DOHH2 (cell line): Measurements from ENCODE around the gene KCNH5.
"Not testable (repeated sequence)": the region's sequence is repeated elsewhere in the genome, so short reads cannot be mapped to it uniquely, and the experiment has no call there.

Source experiments
- H3F3A ChIP-seq: fragments of 200-600 bp; sonication (generic), shearing (Covaris generic); 2 replicates; pipeline ENCODE4 v1.6.0; 2016; ENCODE audit warnings: antibody characterized with exemption, mild to moderate bottlenecking; ENCODE audit not compliant: control insufficient read depth, insufficient read depth
- H3K27ac ChIP-seq: fragments of 200-600 bp; sonication (generic); 2 replicates; pipeline ENCODE4 v1.5.1; 2014; ENCODE audit warnings: low read depth, mild to moderate bottlenecking, low read length, moderate library complexity
- H3K27me3 ChIP-seq: fragments of 200-600 bp; sonication (generic); 2 replicates; pipeline ENCODE4 v1.6.1; 2014; ENCODE audit warnings: mild to moderate bottlenecking, low read length, mixed read lengths; ENCODE audit not compliant: control insufficient read depth
- H3K36me3 ChIP-seq: fragments of 200-600 bp; sonication (generic); 2 replicates; pipeline ENCODE4 v1.6.1; 2014; ENCODE audit warnings: mild to moderate bottlenecking, low read length, moderate library complexity, mixed read lengths; ENCODE audit not compliant: control insufficient read depth
- H3K4me1 ChIP-seq: fragments of 200-600 bp; sonication (generic); 2 replicates; pipeline ENCODE4 v1.6.1; 2014; ENCODE audit warnings: mild to moderate bottlenecking, low read length, mixed read lengths; ENCODE audit not compliant: control insufficient read depth
- H3K4me2 ChIP-seq: fragments of 200-600 bp; sonication (generic); 2 replicates; pipeline ENCODE4 v1.6.0; 2014; ENCODE audit warnings: mild to moderate bottlenecking, low read length, moderate library complexity
- H3K4me3 ChIP-seq: fragments of 200-600 bp; sonication (generic); 2 replicates; pipeline ENCODE4 v1.5.1; 2014; ENCODE audit warnings: mild to moderate bottlenecking, low read length, mixed read lengths
- H3K79me2 ChIP-seq: fragments of 200-600 bp; sonication (generic); 2 replicates; pipeline ENCODE4 v1.6.1; 2014; ENCODE audit warnings: mild to moderate bottlenecking, low read length, mixed read lengths; ENCODE audit not compliant: control insufficient read depth
- H3K9me2 ChIP-seq: fragments of 200-600 bp; sonication (generic); replicated peaks from 2 replicates; pipeline ENCODE4 v1.6.1; 2014; ENCODE audit warnings: mild to moderate bottlenecking, low read length, mixed read lengths; ENCODE audit not compliant: control insufficient read depth
- H3K9me3 ChIP-seq: fragments of 200-600 bp; sonication (generic); 2 replicates; pipeline ENCODE4 v1.6.1; 2014; ENCODE audit warnings: antibody characterized with exemption, low read length, mixed read lengths; ENCODE audit not compliant: control insufficient read depth, insufficient read depth
- H4K20me1 ChIP-seq: fragments of 200-600 bp; sonication (generic); 2 replicates; pipeline ENCODE4 v1.6.0; 2014; ENCODE audit warnings: low read depth, mild to moderate bottlenecking, antibody characterized with exemption, low read length, moderate library complexity; ENCODE audit not compliant: control insufficient read depth, insufficient read depth
- EZH2phosphoT487 ChIP-seq: fragments of 200-600 bp; sonication (generic); IDR thresholded peaks from 2 replicates; pipeline ENCODE4 v1.6.1; 2017; ENCODE audit warnings: borderline replicate concordance, mild to moderate bottlenecking, antibody characterized with exemption, low read length, moderate library complexity, mixed read lengths
- TF ChIP-seq, protein P1 (sequence below): fragments of 200-600 bp; sonication (generic); IDR thresholded peaks from one replicate; pipeline ENCODE4 v1.5.1; 2014; ENCODE audit warnings: antibody characterized with exemption, mild to moderate bottlenecking, low read depth, low read length; ENCODE audit not compliant: poor library complexity, severe bottlenecking

The KCNH5 gene

DNA sequence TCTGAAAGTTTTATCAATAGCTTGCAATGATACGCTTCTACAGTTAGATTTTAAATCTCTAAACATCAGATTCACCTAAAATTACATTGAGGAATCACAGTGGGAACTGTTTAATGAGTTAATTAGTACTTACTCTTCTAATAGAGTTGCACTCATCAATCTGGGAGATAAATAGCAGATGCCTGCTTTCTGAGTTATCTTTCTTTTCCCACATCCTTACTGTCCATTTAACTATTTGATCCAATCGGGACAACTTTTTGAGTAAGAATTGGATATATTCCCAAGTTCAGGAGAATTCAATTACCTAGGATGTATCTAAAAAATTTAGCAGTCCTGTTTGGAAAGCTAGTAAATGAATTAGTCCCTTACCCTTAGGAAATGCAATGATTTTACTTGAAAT is 162.3 kb downstream of the KCNH5 start:
- Histone ChIP-seq H3F3A (no peaks in the 10 kb centered on the region), H3K9me3 (no peaks in the 10 kb centered on the region), H3K79me2 (no peaks in the 10 kb centered on the region), H4K20me1 (no peaks in the 10 kb centered on the region), H3K27me3 (no peaks in the 10 kb centered on the region), H3K4me3 (no peak overlapping the region), H3K9me2 (no peaks in the 10 kb centered on the region), H3K4me2 (no peak overlapping the region), H3K36me3 (no peaks in the 10 kb centered on the region), H3K4me1 (no peaks in the 10 kb centered on the region), H3K27ac (no peak overlapping the region)
- TF ChIP-seq, protein P1, sequence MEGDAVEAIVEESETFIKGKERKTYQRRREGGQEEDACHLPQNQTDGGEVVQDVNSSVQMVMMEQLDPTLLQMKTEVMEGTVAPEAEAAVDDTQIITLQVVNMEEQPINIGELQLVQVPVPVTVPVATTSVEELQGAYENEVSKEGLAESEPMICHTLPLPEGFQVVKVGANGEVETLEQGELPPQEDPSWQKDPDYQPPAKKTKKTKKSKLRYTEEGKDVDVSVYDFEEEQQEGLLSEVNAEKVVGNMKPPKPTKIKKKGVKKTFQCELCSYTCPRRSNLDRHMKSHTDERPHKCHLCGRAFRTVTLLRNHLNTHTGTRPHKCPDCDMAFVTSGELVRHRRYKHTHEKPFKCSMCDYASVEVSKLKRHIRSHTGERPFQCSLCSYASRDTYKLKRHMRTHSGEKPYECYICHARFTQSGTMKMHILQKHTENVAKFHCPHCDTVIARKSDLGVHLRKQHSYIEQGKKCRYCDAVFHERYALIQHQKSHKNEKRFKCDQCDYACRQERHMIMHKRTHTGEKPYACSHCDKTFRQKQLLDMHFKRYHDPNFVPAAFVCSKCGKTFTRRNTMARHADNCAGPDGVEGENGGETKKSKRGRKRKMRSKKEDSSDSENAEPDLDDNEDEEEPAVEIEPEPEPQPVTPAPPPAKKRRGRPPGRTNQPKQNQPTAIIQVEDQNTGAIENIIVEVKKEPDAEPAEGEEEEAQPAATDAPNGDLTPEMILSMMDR: no peak
- TF ChIP-seq EZH2phosphoT487: no peak

DNA sequence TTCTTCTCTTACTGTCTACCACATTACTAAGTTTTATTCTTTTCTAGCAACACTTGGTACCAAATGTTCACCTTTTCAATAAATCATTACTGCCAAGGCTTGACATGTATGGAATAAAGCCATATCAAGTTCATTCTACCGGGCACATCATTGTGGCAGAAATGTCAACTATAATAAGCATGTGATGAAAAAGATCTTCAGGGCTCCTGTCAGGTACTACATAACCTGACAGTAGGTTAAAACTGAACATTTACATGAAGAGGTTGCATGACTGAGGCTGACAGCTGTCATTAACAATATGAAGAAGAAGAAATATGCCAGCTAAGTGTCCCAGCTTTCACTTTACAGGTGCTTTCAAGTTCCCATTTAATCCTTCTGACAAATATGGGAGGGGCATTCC is 178.9 kb downstream of the KCNH5 start:
- no peaks in the 10 kb centered on the region for H4K20me1 ChIP-seq
- no peaks in the 10 kb centered on the region for H3F3A ChIP-seq
- TF ChIP-seq EZH2phosphoT487: no peak
- TF ChIP-seq, protein P1: no peak
- H3K27ac ChIP-seq: no peak overlapping the region
- H3K79me2 ChIP-seq: no peaks in the 10 kb centered on the region
- no peaks in the 10 kb centered on the region for H3K27me3 ChIP-seq
- H3K9me3 ChIP-seq: no peaks in the 10 kb centered on the region
- H3K4me2 ChIP-seq: no peak overlapping the region
- H3K4me1 ChIP-seq: no peaks in the 10 kb centered on the region
- no peak overlapping the region for H3K4me3 ChIP-seq
- no peaks in the 10 kb centered on the region for H3K36me3 ChIP-seq
- no peaks in the 10 kb centered on the region for H3K9me2 ChIP-seq

DNA sequence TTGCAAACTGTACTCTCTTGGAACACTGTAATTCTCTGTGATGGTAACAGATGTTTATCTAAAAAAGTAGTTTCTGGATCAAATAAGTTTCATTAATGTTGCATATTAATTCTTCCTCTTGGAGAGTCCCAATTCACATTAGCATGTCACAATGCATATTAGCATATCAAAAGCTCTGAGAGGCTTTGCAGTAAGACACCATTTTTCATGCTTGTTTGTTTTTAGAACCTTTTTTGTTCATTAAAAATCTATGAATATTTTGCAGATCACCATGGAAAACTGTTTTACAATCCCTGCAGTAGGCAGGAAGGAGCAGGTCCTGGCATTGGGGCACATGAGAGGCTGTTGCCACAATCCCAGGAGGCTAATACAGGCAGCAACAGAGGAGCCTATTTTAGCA is 180.7 kb downstream of the KCNH5 start:
- Histone ChIP-seq H3K27me3 (no peaks in the 10 kb centered on the region), H3K4me2 (no peak overlapping the region), H3F3A (no peaks in the 10 kb centered on the region), H3K9me2 (no peaks in the 10 kb centered on the region), H3K27ac (no peak overlapping the region), H3K4me1 (no peaks in the 10 kb centered on the region), H3K9me3 (no peaks in the 10 kb centered on the region), H3K79me2 (no peaks in the 10 kb centered on the region), H4K20me1 (no peaks in the 10 kb centered on the region), H3K36me3 (no peaks in the 10 kb centered on the region), H3K4me3 (no peak overlapping the region)
- TF ChIP-seq, protein P1: no peak
- no peak for TF ChIP-seq EZH2phosphoT487

DNA sequence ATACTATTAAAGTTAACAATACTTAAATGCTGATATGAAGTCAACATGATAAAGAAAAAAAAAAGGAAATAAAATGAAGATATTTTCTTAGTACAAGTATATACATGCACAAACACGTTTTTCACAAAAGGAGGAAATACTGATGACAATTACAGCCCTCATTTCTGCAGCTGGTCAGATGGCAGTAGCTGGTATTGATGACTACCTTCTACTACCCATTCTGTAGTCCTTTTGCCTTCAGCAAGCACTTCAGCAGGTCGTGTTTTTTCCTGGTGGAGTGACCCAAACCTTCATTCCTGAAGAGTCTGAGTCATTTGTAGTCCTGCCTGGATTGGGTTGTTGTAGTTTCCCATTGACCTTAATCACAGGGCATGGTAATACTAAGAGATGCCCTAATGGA is 187.2 kb downstream of the KCNH5 start:
- not testable (repeated sequence) for H3K36me3 ChIP-seq, H3K9me2 ChIP-seq, H3K27ac ChIP-seq, H3K4me1 ChIP-seq, H3K27me3 ChIP-seq, H3K4me2 ChIP-seq, H4K20me1 ChIP-seq, H3F3A ChIP-seq, H3K9me3 ChIP-seq, H3K4me3 ChIP-seq, H3K79me2 ChIP-seq
